ENCODE measurements around the gene EMSY.

DNA sequence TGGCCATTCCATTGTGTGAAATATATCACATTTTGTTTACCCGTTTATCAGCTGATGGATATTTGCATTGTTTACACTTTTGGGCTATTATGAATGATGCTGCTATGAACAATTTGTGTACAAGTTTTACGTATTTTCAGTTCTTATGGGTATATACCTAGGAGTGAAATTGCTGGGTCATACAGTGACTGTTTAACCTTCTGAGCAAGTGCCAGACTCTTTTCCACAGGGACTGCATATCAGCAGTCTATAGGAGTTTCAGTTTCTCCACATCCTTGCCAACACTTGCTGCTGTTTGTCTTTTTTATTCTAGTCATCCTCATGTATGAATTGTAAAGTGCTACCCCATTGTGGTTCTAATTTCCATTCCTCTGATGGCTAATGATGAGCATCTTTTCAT, 108.2 kb downstream of the EMSY start:
- TF ChIP-seq ZNF274 (IDR thresholded peaks at IDR 0.05; ENCODE audit: low read depth, low read length): no peak
- no peak for TF ChIP-seq YY1 (IDR thresholded peaks at IDR 0.05; ENCODE audit: insufficient read depth, insufficient read length)
- no peak for TF ChIP-seq SUZ12 (IDR thresholded peaks at IDR 0.05; ENCODE audit: extremely low read depth, insufficient read depth, insufficient read length)

All from NT2/D1 (cell line).